Erythroblast (primary cell): ENCODE measurements around the gene MVB12A.

Experiments used
- DNase-seq, 2 experiments: peaks; one replicate each; lab custom pipeline; 2025; lab: John Stamatoyannopoulos, UW
- GATA1 ChIP-seq: IDR thresholded peaks from 2 replicates; pipeline ENCODE4 v1.6.1; 2011; ENCODE audit warnings: low read depth, mild to moderate bottlenecking, control low read depth, low read length, moderate library complexity
- POLR2A ChIP-seq: IDR thresholded peaks from 2 replicates; pipeline ENCODE4 v1.6.1; 2011; ENCODE audit warnings: mild to moderate bottlenecking, low read length

MVB12A gene

DNA sequence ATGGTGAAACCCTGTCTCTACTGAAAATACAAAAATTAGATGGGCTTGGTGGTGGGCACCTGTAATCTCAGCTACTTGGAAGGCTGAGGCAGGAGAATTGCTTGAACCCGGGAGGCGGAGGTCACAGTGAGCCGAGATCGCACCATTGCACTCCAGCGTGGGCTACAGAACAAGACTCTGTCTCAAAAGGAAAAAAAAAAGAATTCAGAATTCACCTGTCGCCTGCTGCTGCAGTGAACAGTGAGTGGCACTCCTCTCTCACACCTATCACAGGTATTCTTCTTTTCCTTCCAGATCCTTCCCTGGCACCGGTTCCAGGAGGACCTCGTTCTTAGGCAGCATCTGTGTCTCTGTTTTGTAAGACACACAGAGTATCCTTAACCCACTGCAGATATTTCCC is 5.8 kb upstream of the MVB12A start:
- no peak for DNase-seq
- TF ChIP-seq POLR2A: no peak
- no peak for TF ChIP-seq GATA1

DNA sequence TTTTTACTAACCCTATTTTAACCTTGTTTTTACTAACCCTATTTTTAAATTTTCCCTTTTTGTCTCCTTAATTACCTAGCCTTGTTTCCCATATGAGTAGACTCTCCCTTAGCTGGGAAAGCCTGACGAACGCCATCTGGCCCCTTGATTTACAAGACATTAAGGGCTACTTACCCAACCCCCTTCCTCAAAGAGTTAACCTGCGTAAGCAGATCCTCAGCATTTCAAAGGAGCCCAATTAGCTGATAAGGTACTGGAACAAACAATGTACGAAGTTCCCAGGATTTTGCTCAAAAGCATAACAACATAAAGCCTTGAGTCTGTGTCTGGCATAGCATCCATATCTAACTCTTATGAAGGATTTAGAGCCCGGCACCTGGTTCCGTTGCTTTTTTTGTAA is 4.7 kb upstream of the MVB12A start:
- no peak for DNase-seq
- TF ChIP-seq POLR2A (no peak), GATA1 (no peak)

DNA sequence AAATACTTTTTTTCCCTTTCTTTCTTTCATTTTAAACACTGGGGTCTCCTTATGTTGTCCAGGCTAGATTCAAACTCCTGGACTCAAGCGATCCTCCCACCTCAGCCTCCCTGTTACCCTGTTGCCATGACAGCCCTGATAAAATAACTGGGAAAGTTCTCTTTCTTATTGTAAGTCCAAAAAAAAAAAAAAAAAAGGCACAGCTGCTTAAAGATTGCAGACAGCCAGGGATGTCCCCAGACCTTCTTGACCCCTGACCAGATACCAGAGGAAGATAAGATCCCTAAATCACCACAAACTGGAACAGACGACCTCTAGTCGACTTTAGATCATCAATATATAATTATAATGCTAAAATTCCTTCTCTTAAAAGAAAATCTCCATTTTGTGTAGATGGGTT is 1.1 kb upstream of the MVB12A start:
- TF ChIP-seq GATA1 (no peak), POLR2A (no peak)
- no peak for DNase-seq

DNA sequence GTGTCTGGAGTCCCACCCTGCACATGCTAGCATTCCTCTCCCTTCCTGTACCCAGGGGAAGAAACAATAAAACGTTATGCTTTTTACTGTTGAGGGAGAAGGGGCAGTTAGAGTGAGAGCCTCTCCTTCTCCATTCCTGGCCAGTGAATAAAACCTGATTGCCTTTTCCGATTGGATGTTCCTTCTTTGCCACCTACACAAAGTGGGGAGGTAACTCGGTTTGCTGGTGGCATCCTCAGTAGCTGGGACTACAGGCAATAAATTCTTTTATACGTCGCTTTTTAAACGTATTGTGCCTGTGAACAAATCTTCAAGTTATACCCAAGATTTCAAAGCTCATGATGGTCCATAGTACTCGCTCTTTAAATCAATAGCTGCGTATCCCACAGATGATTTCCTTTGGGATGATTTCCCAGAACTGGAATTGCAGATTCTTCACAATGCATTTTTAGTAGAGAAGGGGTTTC is 660 bp upstream of the MVB12A start:
- no peak for DNase-seq
- TF ChIP-seq POLR2A: no peak
- no peak for TF ChIP-seq GATA1

DNA sequence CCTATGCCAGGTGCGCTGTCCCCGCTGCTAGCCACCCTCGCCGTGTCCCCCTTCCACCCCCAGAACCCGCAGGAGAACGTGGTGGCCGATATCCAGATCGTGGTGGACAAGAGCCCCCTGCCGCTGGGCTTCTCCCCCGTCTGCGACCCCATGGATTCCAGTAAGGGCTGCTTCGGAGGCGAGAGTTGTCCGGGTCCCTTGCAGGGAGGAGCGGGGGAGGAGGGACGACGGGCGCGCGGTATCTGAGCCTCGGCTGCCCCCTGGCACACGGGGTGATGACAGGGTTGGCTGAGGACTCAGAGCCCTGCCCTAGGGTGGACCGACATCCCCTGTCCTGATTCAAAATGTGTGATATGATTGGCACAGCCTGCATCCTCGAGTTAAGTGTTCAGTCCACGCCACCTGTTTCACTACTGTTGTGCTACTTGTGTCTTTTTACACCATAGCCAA is 653 bp downstream of the MVB12A start:
- DNase-seq: peak in 1 of 2 experiments; percentile 52
- TF ChIP-seq POLR2A: no peak
- no peak for TF ChIP-seq GATA1

DNA sequence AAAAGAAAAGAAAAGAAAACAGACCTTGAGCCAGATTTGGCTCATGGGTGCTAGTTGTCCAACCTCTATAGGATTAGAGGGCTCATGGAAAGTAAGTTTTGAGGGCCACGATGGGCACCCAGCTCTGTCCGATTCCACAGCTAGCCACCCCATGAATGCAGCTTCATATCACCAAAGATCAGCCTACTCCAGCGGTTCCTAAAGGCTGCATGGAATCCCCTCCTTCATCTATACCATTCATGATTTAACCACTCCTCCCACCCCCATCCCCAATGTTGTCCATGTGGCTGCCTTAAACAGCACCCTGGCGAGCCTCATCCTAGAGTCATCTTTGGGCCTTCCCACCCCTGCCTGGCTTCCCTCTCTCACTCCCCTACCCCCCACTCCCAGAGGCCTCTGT is 2.1 kb downstream of the MVB12A start:
- no peak for TF ChIP-seq GATA1
- TF ChIP-seq POLR2A: no peak

DNA sequence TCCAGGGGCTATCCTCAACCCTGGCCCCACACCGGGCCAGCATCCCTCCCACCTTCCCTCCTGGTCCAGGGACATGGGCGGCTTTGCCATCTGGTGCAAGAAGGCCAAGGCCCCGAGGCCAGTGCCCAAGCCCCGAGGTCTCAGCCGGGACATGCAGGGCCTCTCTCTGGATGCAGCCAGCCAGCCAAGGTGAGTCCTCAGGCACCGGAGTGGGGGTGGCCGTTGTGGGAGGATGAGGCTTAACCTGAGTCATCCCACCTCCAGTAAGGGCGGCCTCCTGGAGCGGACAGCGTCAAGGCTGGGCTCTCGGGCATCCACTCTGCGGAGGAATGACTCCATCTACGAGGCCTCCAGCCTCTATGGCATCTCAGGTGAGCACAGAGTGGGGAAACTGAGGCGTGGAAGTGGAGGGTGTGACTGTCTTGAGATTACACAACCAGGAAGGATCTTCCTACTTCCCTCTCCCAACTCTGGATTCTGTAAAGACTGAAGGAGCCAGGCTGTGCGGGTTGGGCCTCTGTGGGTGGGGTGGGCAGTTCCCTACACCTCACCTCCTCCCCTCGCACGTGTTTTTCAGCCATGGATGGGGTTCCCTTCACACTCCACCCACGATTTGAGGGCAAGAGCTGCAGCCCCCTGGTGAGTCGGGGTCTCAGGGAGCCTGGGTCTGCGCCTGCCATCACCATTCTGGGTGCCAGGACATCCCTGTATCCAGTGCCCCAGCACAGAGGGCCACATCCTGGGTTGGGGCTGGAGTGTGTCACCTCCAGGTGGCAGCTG is 3.8 kb downstream of the MVB12A start:
- no peak for DNase-seq
- no peak for TF ChIP-seq GATA1
- TF ChIP-seq POLR2A: no peak

More for the DNA sequence above, 2.1 kb downstream of the MVB12A start:
- no peak for DNase-seq

DNA sequence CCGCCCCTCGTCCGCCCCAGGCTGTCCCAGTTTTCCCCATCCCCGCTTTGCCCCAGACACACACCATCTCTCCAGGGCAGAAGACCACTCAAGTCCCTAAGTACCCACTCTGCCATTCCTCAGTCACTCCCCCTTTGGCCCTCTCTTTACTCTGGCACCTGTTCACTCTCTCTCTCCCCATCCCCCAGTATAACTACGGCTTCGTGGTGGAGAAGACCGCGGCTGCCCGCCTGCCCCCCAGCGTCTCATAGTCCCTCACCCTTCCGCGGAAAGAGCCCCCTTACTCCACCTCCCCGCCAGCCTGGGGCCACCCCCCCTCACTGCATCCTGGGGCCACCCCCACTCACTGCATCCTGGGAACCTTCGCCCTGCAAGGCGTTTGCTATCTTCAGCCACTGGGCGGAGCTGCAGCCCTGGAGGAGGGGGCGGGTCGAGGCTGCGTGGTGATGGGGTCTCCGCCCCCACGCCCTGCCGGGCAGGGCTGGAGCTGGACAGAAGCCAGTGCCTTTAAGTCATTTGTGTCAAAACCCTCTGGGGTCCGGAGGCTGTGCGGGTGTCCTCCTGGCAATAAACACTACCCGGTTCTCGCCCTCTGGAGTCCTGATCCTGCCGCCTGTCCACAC is 5.0 kb downstream of the MVB12A start:
- no peak for TF ChIP-seq POLR2A
- no peak for TF ChIP-seq GATA1
- peak; percentile 69 to 76 for DNase-seq

DNA sequence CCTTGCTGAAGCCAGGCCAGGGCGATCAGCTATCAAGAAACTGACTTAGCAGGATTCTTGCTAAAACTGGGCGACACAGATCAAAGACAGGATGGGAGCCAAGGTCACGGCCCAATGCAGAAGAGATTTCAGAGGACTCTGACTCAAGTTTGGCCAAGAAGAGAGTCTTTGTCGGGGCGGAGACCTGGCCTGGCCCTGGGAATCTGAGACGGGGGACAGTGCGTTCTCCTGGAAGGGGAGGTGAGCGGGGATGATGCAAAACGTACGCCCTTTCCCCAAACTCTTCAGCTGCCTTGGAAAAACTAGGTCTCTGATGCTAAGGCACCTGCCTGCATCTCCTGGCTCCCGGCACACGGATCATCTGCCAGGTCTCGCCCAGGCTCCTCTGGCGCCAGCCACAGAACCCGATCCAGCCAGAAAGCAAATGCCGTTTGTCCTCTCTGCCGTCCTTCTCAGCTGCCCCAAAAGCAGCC is 9.8 kb downstream of the MVB12A start:
- no peak for TF ChIP-seq POLR2A
- TF ChIP-seq GATA1: no peak
- no peak for DNase-seq

DNA sequence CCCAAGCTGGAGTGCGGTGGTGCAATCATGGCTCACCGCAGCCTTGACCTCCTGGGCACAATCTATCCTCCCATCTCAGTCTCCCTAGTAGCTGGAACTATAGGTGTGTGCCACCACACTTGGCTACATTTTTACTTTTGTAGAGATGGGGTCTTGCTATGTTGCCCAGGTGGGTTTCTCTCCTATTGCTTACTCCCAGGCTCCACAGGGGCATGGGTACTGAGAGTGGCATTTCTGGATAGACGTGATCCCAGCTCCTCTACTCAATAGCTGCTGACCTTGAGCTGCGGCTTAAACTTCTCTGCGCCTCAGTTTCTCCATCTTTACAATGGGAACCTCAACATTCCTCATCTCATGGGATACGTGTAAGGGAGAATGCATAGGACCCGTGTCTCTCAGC is 11.6 kb downstream of the MVB12A start:
- no peak for DNase-seq
- TF ChIP-seq GATA1 (no peak), POLR2A (no peak)

DNA sequence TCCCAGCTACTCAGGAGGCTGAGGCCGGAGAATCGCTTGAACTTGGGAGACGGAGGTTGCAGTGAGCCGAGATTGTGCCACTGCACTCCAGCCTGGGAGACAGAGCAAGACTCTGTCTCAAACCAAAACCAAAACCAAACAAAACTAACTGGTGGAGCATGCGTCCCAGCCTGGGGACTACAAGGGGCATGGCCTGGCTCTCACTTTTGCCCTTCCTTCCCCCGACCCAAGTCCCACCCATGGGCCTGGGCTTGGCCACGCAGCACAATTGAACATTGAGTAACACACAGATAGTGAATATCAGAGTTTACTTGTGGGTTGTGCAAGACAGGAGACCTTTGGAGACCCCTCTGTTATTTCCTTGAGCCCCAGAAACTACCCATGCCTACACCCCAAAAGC is 15.4 kb downstream of the MVB12A start:
- TF ChIP-seq POLR2A: no peak
- TF ChIP-seq GATA1: no peak

DNA sequence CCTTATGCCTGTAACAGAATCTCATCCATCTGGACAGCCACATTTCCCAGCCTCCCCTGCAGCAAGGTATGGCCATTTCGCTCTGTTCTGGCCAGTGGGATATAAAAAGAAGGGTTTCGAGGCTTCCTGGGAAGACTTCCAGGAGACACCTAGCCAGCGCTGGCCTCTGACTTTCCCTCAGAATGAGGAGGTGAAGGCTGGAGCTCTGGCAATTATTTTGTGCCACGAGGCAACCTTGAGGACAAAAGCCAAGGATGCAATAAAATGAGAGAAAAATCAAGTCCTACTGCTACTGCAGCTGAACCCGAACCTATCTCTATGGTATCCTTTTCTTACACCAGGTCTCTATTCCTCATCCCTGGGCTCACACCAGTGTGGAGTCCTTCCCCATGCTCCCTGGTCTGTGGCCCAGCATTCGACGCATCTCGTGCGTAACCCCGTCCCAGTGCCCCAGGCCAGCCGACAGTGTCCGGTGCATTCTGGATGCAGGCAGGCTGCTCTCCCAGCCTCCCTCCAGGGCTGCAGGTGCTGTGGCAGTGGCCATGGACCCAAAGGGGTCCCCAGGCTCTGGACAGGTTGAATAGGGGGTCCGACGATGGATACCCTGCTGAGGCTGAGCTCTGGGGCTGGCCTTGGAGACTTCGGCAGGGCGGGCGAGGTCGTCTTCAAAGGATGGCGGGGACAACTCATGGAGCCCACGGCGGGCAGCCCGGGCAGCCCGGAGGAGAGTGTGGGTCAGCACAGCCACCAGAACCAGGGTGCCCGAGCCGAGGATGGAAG is 16.4 kb downstream of the MVB12A start:
- TF ChIP-seq GATA1 (no peak), POLR2A (no peak)
- no peak for DNase-seq

More for the DNA sequence above, 15.4 kb downstream of the MVB12A start:
- no peak for DNase-seq

DNA sequence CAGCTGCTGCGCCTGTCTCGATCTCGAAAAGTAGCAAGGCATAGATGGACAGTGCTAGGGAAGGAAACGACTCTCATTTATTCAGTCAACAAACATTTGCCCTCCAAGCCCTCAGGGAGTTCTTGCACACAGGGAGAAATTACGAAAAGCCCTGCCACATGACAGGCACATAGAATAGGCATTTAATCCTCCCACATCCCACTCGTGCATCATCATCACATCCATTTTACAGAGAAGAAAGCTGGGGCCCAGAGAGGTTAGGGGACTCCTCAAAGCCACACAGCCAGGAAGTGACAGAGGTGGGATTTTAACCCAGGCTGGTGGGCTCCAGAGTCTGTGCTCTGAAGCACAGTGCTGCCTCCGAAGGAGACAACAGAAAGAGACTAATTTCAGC is 17.0 kb downstream of the MVB12A start:
- no peak for TF ChIP-seq POLR2A
- no peak for TF ChIP-seq GATA1

More for the DNA sequence above, 17.0 kb downstream of the MVB12A start:
- no peak for DNase-seq
